ENCODE results near the gene LTBP4. TPM values are rescaled to one million over a fixed set of nuclear protein-coding genes. Genes with fewer than 3 reads are reported as not detected.

LTBP4 gene
- total and polyA plus RNA-seq, 2 donors (not counting 3 experiments of a cell fraction or from before 2014, with no cell fraction given): 25.9 to 38.0 TPM

DNA sequence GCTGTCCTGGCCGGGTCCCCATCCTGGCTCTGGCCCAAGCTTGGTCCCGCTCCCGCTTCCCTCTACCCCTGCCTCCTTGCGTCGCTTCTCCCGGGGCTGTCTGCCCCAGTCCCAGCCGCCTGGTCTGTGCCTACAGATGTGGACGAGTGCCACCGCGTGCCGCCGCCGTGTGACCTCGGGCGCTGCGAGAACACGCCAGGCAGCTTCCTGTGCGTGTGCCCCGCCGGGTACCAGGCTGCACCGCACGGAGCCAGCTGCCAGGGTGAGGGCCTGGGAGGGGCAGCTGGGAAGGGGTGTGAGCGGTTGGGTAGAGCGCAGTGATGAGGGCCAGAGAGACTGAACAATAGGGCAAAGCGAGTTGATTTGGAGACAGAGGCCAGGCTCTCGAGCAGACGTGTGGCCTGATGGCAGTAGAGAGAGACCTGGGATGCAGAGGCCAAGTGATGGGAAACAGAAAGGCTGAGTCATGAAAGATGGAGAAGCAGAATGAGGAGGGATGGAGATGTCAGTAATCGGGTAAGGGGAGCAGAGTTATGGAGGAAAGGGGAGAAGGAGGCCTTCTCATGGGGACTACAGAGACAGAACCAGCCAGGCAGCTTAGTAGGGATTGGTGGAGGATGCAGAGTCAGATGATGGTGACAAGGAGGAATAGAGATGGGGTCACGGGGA, 9.4 kb downstream of the LTBP4 start:
- peak overlapping the region; percentile 69 for H2AFZ ChIP-seq (ENCODE audit: low read depth, low read length)
- H3K4me2 ChIP-seq (ENCODE audit: insufficient read depth, low read length): no peak overlapping the region
- TF ChIP-seq FOS (IDR thresholded peaks at IDR 0.05; ENCODE audit: borderline replicate concordance, insufficient read depth, low read length): no peak
- no peak for TF ChIP-seq GATA2 (IDR thresholded peaks at IDR 0.05; ENCODE audit: insufficient read depth, insufficient read length, low read depth, low read length)
- no peak for TF ChIP-seq POLR2AphosphoS5 (IDR thresholded peaks at IDR 0.05; ENCODE audit: insufficient read depth, low read depth, low read length)
- no peak for TF ChIP-seq POLR2A (IDR thresholded peaks at IDR 0.05; ENCODE audit: low read depth, low read length)
- TF ChIP-seq JUN (IDR thresholded peaks at IDR 0.05; ENCODE audit: borderline replicate concordance, insufficient read depth, insufficient read length, low read depth): no peak
- TF ChIP-seq, protein P1, sequence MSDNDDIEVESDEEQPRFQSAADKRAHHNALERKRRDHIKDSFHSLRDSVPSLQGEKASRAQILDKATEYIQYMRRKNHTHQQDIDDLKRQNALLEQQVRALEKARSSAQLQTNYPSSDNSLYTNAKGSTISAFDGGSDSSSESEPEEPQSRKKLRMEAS (IDR thresholded peaks at IDR 0.05; ENCODE audit: insufficient read depth, insufficient read length): no peak
- no peak for TF ChIP-seq MYC (IDR thresholded peaks at IDR 0.05; ENCODE audit: low read depth, low read length)
- TF ChIP-seq, protein P2, sequence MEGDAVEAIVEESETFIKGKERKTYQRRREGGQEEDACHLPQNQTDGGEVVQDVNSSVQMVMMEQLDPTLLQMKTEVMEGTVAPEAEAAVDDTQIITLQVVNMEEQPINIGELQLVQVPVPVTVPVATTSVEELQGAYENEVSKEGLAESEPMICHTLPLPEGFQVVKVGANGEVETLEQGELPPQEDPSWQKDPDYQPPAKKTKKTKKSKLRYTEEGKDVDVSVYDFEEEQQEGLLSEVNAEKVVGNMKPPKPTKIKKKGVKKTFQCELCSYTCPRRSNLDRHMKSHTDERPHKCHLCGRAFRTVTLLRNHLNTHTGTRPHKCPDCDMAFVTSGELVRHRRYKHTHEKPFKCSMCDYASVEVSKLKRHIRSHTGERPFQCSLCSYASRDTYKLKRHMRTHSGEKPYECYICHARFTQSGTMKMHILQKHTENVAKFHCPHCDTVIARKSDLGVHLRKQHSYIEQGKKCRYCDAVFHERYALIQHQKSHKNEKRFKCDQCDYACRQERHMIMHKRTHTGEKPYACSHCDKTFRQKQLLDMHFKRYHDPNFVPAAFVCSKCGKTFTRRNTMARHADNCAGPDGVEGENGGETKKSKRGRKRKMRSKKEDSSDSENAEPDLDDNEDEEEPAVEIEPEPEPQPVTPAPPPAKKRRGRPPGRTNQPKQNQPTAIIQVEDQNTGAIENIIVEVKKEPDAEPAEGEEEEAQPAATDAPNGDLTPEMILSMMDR (IDR thresholded peaks at IDR 0.05; ENCODE audit: extremely low read depth in 1 of 2, insufficient read depth in 1 of 2, low read depth in 1 of 2, low read length in 2 of 2): no peak
- no peak for TF ChIP-seq EZH2 (IDR thresholded peaks at IDR 0.05; ENCODE audit: borderline replicate concordance, low read depth, low read length, severe bottlenecking)
- FAIRE-seq (peak; percentile 28), DNase-seq (ENCODE audit: low read depth, low spot score) (no peak)
- BruUV-seq (replicated peaks): no TSS peak
- H3K4me3 ChIP-seq (replicated peaks in 1 of 3; ENCODE audit: insufficient read depth in 1 of 3, low read depth in 1 of 3, low read length in 3 of 3): peak overlapping the region in 1 of 3 experiments; percentile 8
- dilution Hi-C loops (cut with MboI; ENCODE audit: extremely low pct_ligation_motif_present, low sequenced_read_pairs) (no loop called here), intact Hi-C loops (cut with micrococcal nuclease) (no loop called here)
- no peak overlapping the region for H3K9ac ChIP-seq (replicated peaks; ENCODE audit: extremely low read depth, insufficient read depth, low read length)
- no peaks in the 10 kb centered on the region for H3K36me3 ChIP-seq (ENCODE audit: control insufficient read depth in 2 of 2, extremely low read depth in 1 of 2, insufficient read depth in 2 of 2, low read length in 2 of 2)
- no peak overlapping the region for H3K27ac ChIP-seq (ENCODE audit: insufficient read depth, low read depth, low read length)
- H3K4me1 ChIP-seq (ENCODE audit: control insufficient read depth, extremely low read depth, insufficient read depth, low read length): peaks cover 28% of the 10 kb centered on the region
- H4K20me1 ChIP-seq (replicated peaks; ENCODE audit: control insufficient read depth, extremely low read depth, insufficient read depth, low read length): no peaks in the 10 kb centered on the region
- ChIA-PET POLR2A (no interaction called here), CTCF (interaction anchor here (0.7 to 2.2 kb wide), 2 partner anchors 8 to 24 kb away, joined by 4 to 10 read pairs; no protein-coding TSS in a partner anchor)
- H3K9me3 ChIP-seq (replicated peaks; ENCODE audit: control insufficient read depth, insufficient read depth, low read length): no peaks in the 10 kb centered on the region
- H3K79me2 ChIP-seq (ENCODE audit: control insufficient read depth, insufficient read depth, low read length): no peaks in the 10 kb centered on the region
- H3K27me3 ChIP-seq (ENCODE audit: control insufficient read depth in 2 of 2, insufficient read depth in 2 of 2, low read length in 2 of 2): no peaks in the 10 kb centered on the region
- H3K9me1 ChIP-seq (replicated peaks; ENCODE audit: control insufficient read depth, extremely low read depth, insufficient read depth, low read length): no peaks in the 10 kb centered on the region

Data from endothelial cell of umbilical vein (primary cell).